Chondrocyte (in vitro differentiated cells): ENCODE data around the gene UGT1A1. TPM values are rescaled to one million over a fixed set of nuclear protein-coding genes. Genes with fewer than 3 reads are reported as not detected.

Source experiments
- DNase-seq: peaks from one replicate; pipeline ENCODE4 v3.0.0; 2021; ENCODE audit warnings: mixed read lengths, low spot score
- H3K27ac Mint-ChIP-seq: one replicate; pipeline ENCODE4 v1.8.0; 2021; ENCODE audit warnings: mild to moderate bottlenecking, moderate library complexity, mixed read lengths; ENCODE audit not compliant: unreplicated experiment
- H3K27me3 Mint-ChIP-seq: 2 replicates; pipeline ENCODE4 v1.8.0; 2021; ENCODE audit warnings: low read depth, mixed read lengths
- H3K36me3 Mint-ChIP-seq: 2 replicates; pipeline ENCODE4 v1.8.0; 2021; ENCODE audit warnings: low read depth, mixed read lengths
- H3K4me1 Mint-ChIP-seq: 2 replicates; pipeline ENCODE4 v1.8.0; 2021; ENCODE audit warnings: low read depth, mild to moderate bottlenecking, mixed read lengths
- H3K4me3 Mint-ChIP-seq: one replicate; pipeline ENCODE4 v1.8.0; 2021; ENCODE audit warnings: mild to moderate bottlenecking, moderate library complexity, mixed read lengths; ENCODE audit not compliant: unreplicated experiment
- H3K9me3 Mint-ChIP-seq: 2 replicates; pipeline ENCODE4 v1.8.0; 2021; ENCODE audit warnings: low read depth, mixed read lengths
- CTCF ChIP-seq: fragments of 200-600 bp; sonication (generic); IDR thresholded peaks from 2 replicates; pipeline ENCODE4 v1.5.0; 2021; ENCODE audit warnings: antibody characterized with exemption, mild to moderate bottlenecking, moderate library complexity
- total RNA-seq: library from RNA; stranded (reverse); gene quantifications from 3 replicates; pipeline ENCODE4 v1.2.1, GENCODE V29; 2021

The UGT1A1 gene
- total RNA-seq, 1 donor from 2014 or later: not detected

- no peak for TF ChIP-seq CTCF
- Mint-ChIP-seq H3K27ac (no peak overlapping the region), H3K27me3 (peaks cover 8% of the 10 kb centered on the region), H3K4me1 (peaks cover 26% of the 10 kb centered on the region), H3K9me3 (no peaks in the 10 kb centered on the region), H3K4me3 (no peak overlapping the region), H3K36me3 (peaks cover 1% of the 10 kb centered on the region)
- DNase-seq: peak; percentile 63
These were observed 54.2 kb downstream of the UGT1A1 start for GRCh38 chr2:233814056-233814835.

- no peak overlapping the region for H3K27ac Mint-ChIP-seq
These were observed 55.8 kb downstream of the UGT1A1 start for GRCh38 chr2:233815861-233816260.

GRCh38 chr2:233816334-233816733 is 56.3 kb downstream of the UGT1A1 start:
- Mint-ChIP-seq H3K36me3 (peaks cover 1% of the 10 kb centered on the region), H3K27me3 (peaks cover 8% of the 10 kb centered on the region), H3K4me1 (peaks cover 26% of the 10 kb centered on the region), H3K27ac (peak overlapping the region; percentile 50), H3K9me3 (no peaks in the 10 kb centered on the region), H3K4me3 (no peak overlapping the region)
- no peak for DNase-seq
- no peak for TF ChIP-seq CTCF

More at GRCh38 chr2:233815861-233816260, 55.8 kb downstream of the UGT1A1 start:
- no peak for TF ChIP-seq CTCF
- no peaks in the 10 kb centered on the region for H3K9me3 Mint-ChIP-seq
- no peak for DNase-seq
- H3K4me3 Mint-ChIP-seq: no peak overlapping the region
- H3K4me1 Mint-ChIP-seq: peaks cover 26% of the 10 kb centered on the region
- peaks cover 6% of the 10 kb centered on the region for H3K27me3 Mint-ChIP-seq
- H3K36me3 Mint-ChIP-seq: peaks cover 1% of the 10 kb centered on the region

- peaks cover 26% of the 10 kb centered on the region for H3K4me1 Mint-ChIP-seq
- no peak for DNase-seq
These were observed 56.7 kb downstream of the UGT1A1 start for GRCh38 chr2:233816771-233817170.

GRCh38 chr2:233817361-233817911 is 57.4 kb downstream of the UGT1A1 start:
- DNase-seq: no peak
- Mint-ChIP-seq H3K27me3 (peaks cover 6% of the 10 kb centered on the region), H3K36me3 (peaks cover 1% of the 10 kb centered on the region), H3K4me1 (peaks cover 26% of the 10 kb centered on the region), H3K27ac (peak overlapping the region; percentile 75), H3K9me3 (no peaks in the 10 kb centered on the region), H3K4me3 (no peak overlapping the region)
- no peak for TF ChIP-seq CTCF

More at GRCh38 chr2:233816771-233817170, 56.7 kb downstream of the UGT1A1 start:
- no peak for TF ChIP-seq CTCF
- Mint-ChIP-seq H3K4me3 (no peak overlapping the region), H3K27ac (peak overlapping the region; percentile 75), H3K36me3 (peaks cover 1% of the 10 kb centered on the region), H3K27me3 (peaks cover 8% of the 10 kb centered on the region), H3K9me3 (no peaks in the 10 kb centered on the region)
